HG03469 (cell line): ENCODE results near the gene NFS1.
"Not testable (repeated sequence)": the region's sequence is repeated elsewhere in the genome, so short reads cannot be mapped to it uniquely, and the experiment has no call there.

Experiments used
- ATAC-seq: cut with Tn5 transposase; IDR thresholded peaks from one replicate; pipeline ENCODE4 v1.9.1; 2021; ENCODE audit warnings: mild to moderate bottlenecking, moderate library complexity, moderate number of reproducible peaks; ENCODE audit not compliant: unreplicated experiment

NFS1 gene

DNA sequence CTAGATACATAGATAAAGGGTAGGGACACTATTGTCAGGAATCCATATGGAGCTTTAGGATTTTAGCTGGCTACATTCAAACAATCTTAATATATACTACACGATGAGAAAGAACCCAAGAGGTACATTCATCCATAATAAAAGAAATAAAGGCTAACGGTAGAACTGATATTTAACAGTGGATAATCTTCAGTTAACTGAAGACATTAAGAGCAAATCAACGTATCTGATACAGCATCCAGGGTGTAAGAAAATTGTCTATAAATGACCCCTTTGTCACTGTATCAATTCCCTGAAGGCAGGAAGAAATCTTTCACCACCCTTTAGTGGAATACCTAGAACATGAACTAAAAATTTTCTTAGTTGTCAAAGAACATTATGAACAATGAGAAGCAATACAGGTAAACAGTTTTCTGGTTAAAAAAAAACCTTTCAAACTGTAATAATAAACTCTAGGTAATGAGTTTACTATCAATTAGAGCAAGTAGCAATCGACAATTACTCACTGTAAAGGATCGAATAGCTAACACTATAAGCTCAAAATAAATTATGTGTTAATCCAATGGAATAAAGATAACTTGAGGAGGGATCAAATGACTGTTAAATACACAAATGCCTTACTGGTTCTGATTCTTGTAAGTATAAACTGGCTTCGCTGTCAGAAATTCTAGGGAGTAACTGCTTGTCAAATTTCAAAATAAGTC lies 11.9 kb upstream of the NFS1 start:
- ATAC-seq: no peak

DNA sequence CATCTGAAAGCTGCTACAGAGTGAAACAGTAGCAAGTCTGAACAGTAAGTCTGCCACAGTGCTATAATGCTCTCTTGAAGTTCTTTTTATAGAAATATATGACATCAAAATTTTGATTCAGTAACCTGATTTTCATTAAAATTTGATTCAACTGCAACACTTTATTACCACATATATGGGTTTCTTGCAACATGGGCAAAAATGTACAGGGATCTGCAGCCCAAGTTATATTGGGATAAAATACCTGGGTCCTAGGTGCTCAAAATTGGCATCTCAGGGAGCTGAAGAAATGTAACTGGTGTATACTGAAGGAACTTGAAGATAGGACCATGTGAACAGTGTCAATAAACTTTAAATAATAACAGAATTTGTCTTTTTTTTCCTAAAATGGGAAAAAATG lies 10.9 kb upstream of the NFS1 start:
- ATAC-seq: no peak

DNA sequence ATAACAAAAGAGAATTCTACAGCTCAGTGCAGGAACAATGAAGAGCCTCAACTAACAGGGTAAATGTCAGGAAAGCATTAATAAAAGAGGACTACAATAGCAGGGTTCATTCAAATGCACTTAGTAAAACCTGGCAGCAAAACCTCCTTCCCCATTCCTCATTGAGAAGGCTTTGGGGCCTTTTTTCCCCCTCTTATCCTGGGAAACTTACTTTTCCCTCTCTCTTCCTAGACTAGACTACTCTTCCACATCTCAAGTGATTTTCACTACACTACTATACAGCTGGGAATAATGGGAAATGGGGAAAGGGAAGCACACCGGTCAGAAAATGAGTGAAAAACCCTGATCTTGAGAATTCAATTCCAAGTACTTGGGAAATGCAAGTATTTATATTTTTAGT lies 10.1 kb upstream of the NFS1 start:
- no peak for ATAC-seq

DNA sequence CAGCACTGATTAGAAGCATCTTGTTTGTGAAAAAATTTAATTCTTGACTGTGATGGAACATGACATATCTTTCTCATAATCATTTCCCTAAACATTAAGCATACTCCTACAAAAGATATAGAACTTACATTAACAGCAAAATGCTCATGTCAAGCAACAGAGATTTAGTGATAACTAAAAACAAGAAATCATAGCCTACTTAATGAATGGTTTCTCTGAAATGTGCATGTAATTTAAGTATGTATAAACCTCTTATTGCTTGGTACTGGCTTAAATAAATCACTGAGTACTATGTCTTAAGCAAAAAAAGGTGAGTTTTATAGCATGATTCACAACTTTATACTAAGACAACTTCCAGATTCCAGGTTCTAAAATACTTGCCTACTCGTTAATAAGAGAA lies 9.3 kb upstream of the NFS1 start:
- ATAC-seq: no peak

DNA sequence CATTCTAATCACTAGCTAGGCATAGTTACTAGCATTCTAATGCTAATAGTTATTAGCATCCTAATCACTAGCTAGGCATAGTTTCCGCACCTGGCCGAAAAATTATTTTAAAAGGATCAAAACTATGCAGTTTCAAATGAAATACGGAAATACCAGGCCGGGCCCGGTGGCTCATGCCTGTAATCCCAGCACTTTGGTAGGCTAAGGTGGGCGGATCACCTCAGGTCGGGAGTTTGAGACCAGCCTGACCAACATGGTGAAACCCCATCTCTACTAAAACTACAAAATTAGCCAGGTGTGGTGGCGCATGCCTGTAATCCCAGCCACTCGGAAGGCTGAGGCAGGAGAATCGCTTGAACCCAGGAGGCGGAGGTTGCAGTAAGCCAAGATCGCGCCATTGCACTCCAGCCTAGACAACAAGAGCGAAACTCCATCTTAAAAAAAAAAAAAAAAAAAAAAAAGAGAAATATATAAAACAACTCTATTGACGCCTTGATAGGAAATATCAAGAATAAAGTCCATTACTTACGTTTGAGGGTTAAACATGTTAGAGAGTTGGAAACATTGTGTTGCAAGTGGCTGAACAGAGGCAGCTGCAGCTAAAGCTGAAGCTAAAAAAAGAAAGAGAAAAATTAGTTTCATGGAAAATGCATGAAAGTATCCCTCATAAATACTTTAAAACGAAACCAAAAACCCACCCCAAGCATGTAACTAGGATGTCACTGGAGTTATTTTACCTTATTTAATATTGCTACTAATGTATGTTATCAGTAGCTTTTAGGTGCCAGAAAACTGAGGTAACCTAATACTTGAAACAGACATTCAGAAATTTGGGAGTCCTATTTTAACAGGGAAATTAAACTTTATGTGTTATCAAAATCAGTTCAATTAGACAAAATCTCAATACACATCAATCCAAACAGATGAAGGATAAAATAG lies 7.7 kb upstream of the NFS1 start:
- ATAC-seq: not testable (repeated sequence)

DNA sequence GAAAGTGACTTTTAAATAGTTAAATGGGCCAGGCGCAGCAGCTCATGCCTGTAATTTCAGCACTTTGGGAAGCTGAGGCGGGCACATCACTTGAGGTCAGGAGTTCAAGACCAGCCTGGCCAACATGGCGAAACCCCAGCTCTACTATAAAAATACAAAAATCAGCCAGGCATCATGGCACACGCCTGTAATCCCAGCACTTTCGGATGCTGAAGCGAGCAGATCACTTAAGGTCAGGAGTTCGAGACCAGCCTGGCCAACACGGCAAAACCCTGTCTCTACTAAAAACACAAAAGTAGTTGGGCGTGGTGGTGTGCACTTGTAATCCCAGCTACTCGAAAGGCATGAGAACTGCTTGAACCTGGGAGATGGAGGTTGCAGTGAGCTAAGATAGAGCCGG lies 6.7 kb upstream of the NFS1 start:
- not testable (repeated sequence) for ATAC-seq

DNA sequence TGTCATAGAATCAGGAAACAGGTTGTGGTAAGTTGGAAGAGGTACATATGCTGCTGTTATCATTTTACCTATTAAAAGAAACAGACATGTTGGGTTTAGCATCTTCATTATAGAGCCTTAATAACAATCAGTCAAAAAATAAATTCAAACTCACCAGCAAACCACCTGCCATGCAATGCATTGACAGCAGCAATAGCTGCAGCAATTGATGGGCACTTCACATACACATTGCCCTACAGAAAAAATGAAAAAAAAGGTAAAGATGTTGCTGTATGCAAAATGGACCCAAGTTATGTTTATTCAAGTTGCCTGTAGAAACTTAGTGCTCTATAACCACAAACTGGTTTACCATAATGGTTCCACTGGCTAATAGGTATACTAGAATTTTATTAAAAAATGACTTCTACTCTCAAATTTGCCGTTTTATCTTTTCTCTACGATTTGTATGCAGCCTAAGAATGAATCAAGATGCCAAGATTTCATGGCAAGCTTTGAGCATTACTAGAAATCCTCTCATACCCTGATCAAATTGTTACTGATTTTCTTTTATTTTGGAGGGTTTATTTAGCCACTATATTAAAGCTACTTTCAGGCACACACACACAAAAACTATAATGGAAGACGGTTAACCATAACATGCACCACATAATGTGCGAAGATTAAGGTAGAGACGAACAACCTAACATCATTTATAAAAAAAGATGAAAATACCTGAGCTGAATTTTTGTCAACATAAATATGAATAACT lies 5.5 kb upstream of the NFS1 start:
- ATAC-seq: no peak

DNA sequence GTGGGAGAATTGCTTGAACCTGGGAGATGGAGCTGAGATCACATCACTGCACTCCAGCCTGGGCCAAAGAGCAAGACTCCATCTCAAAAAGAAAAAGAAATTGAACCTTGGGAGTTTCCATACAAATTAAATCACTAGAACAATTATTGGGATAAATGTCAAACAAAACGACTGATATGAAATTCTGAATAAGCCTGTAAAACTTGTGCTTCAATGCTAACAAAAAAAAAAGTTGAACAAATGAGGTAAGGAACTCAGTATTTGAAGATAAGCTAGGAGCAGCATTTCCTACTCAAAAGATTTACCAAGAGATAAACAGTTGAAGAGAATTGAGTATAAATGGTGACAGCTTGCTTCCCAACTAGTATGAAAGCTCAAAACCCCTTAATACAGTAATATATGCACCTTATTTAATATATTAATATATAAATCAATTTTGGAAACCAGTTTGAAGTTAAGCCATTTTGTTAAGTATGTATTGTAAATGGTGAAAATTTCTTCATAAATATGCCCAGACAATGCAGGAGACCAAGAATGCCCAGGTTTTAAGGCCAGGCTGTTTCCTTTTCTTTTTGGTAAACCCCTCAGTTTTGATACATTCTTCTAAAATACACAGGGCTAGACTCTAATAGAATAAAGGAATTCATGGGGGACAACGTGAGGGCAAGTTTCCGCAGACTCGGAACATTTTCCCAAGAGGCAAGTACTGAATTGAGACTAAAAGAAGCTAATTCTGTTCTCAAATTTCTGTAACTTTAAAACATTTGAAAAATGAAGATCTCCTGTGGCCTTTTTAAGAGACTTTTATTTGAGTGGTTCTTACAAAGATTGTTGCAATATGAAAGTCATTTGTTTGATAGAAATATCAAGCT lies 3.9 kb upstream of the NFS1 start:
- no peak for ATAC-seq

DNA sequence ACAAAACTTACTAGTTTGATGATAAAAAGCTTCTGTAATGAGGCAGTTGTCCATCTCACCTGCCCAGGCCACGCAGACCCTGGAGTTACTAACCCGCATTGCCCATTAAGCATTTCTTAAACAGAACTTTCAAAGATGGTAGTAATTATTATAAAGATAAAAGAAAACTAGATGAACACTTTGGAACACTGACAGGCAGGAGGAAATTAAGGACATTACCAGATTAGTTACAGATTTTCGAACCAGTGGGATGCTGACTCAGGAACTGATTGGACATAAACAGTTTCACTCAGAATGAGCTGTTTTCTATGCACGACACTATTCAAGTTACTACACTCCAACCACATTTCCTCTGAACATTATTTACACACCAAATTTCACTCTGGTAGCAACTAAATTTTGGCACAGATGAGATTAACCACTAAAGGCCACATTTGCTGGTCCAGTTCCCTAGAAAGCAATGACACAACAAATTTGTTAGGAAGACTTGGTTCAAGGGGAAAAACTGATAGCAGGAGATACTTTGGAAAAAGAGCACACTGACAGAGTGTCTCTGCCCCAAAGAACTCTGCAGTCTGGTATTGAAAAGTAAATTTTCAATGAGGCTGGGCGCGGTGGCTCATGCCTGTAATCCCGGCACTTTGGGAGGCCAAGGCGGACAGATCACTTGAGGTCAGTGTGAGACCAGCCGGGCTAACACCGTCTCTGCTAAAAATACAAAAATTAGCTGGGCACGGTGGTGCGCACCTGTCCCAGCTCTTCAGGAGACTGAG lies 3.1 kb upstream of the NFS1 start:
- ATAC-seq: no peak

DNA sequence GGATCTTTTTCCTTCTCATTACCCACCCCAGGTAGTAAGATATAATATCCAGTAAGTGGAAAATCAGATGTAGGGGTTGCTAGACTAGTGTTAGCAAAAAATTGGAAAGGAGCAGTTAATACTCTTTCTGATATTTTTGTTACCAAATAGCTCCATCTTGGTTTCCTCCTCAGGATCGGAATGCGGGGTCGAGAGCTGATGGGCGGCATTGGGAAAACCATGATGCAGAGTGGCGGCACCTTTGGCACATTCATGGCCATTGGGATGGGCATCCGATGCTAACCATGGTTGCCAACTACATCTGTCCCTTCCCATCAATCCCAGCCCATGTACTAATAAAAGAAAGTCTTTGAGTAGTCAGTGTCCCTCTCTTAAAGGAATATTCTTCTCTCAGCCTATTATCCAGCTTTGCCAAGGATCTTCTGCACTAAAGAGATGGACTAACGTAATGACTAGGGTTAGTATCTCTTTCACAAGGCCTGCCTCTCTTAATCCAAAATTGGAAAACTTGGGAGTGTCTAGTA lies 1.5 kb upstream of the NFS1 start:
- ATAC-seq: no peak

DNA sequence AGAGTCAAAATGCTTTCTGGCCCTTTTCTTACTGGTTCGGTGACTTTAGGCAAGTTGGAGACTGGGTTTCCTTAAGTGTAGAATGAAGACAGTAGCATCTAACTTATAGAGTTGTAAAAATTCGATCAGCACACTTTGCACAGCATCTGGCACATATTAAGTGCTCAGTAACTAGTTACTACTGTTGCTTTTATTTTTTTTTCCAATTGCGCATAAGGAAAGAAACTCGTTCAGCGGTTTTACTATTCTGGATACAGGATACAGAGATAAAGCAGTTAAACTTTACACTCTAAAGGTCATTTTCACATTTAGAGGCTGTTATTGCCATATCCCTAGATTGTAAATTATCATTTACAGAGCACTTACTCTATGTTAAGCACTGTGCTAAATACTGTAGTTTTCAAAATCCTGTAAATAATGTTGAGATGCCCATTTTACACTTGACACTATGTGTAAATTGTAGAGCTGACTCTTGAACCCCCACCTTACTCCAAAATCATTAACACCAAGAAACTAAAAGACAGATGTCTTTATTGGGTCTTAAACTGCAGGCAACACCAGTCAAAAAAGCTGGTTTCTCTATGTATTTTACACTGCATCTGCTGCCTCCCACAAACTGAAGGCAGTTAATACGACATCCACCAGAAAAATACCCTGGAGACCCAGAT lies 939 bp upstream of the NFS1 start:
- no peak for ATAC-seq

DNA sequence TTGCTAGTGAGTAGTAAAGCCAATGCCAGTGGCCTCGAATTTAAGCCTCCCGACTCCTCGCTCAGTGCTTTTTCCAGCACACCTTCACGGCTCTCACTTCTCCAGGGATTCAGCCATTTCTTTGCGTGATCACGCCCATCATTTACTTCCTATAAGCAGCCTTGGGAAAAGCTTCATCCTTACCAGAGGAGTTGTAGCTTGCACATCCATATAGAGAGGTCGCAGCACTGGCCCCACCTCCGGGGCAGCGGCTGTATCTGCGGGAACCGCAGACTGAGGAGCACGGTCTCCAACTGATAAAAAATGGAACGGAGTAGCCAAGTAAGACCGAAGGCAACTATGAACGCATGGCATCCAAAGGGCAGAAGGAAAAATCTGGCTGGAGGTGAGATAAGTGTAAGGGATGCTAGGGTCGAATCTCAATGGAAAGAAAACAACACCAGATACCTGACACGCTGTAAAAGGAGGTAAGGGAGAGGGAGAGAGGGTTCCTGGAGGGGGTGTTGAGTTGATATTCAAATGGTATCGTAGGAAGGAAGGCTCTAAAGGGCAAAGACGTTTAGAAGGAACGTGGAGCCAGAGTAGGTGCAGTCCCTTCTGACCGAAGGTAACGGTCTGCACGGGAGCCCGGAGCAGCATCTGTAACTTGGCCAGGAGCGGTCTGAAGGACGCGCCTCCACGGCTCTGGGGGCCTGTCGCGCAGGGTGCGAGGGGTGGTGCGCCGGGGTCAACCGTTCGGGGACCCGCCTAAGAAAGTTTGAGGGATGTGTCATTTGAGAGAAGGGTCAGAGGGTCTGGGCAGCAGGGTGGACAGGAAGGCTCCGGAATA lies 640 bp downstream of the NFS1 start:
- no peak for ATAC-seq

DNA sequence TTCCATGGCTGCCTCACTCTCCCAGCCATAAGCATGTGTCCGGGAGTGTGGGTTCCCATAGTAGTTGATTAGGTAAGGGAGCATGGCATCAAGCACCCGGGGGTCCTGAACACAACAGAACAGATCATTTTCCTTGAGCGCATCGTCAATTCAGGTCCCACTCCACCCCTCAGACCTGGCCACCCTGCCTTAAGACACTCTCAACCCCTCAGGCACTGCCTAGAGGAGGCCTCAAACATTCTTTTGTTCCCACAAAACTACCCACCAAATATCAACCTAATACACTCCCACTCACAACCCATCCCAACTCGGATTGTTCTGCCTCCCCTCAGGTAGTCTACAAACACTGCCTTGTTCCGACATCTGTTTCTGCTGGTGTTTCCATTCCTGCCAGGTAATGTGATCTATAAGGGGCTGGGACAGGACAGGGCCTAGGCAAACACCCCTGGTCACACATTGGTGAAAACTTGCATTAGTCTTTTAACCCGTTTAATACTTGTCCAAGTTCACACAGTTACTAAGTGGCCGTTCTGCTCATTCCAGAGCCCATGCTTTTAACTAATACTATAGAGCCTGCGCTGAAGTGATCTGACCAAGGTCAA lies 1.4 kb downstream of the NFS1 start:
- no peak for ATAC-seq

DNA sequence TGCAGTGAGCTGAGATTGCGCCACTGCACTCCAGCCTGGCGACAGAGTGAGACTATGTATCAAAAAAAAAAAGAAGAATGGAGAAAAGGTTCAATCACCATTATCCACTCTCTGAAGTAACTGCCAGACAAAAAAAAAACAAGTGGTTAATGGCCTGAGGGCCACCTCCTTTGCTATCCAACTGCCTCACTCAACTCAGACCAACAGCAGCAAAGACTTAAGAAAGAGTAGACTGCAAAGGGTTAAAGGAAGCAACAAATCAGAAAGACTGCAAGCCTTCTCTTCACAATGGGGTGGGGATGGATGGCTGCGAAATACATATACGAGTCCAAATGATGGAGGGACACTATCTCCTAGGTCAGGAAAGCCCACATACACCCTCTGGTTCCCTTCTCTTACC lies 3.2 kb downstream of the NFS1 start:
- no peak for ATAC-seq

DNA sequence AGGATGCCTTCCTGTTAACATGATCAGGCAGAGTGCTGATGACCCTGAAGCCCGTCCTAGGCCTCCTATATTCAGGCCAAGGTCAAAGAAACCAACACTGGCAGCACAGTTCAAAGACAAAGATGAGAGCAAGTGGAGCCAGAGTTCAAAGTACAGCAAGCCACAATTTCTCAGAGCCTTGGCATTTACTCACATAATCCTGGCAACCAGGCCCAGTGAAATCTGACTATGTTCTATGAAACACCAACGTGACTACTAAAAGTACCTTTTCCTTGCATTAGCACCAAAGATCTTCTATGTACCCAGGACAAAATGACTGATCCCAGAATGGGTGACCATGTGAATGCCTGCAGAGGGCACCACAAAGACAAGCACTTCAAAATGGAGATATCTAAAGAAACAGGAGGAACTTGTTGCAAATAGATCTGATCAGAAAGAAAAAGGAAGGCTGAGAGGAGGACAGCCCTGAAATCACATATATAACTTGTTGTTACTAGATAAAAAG lies 3.9 kb downstream of the NFS1 start:
- no peak for ATAC-seq

DNA sequence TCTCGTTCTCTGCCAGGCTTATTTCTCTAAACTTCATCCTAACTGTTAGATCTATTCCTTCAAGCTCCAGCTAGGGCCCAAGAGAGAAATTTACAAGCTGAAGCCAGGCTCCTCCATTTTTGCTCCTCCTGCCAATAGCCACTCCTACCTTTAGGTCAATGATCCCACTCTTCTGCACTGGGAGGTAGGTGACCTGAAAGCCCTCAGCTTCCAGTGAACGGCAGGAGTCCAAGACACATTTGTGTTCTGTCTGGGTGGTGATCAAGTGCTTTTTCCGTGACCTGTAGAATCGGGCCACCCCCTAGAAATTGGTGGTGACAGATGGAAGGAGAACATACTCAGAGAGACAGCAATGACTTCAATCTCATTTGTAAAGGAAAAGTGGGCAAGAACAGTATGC lies 8.9 kb downstream of the NFS1 start:
- ATAC-seq: no peak

DNA sequence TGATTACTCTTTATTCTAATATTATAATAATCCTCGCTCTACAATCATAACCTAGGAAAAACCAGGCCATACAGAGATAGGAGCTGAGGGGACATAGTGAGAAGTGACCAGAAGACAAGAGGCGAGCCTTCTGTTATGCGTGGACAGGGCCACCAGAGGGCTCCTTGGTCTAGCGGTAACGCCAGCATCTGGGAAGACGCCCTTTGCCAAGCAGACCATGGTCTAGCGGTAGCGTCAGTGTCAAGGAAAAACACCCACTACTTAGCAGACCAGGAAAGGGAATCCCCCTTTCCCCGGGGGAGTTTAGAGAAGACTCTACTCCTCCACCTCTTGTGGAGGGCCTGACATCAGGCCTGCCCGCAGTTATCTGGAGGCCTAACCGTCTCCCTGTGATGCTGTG lies 12.3 kb downstream of the NFS1 start:
- not testable (repeated sequence) for ATAC-seq

DNA sequence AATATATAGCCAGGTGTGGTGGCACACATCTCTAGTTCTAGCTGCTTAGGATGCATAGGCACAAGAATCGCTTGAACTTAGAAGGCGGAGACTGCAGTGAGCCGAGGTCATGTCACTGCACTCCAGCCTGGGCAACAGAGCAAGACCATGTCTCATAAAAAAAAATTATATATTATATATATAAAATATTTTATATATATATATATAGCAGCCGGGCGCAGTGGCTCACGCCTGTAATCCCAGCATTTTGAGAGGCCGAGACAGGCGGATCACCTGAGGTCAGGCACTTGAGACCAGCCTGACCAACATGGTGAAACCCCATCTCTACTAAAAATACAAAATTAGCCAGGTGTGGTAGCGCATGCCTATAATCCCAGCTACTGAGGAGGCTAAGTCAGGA lies 13.8 kb downstream of the NFS1 start:
- not testable (repeated sequence) for ATAC-seq
